Natural killer cell (primary cell): ENCODE results near the gene PPP2R5C. TPM values are rescaled to one million over a fixed set of nuclear protein-coding genes. Genes with fewer than 3 reads are reported as not detected.

Experiments
- ATAC-seq, 3 donors: fragments of 150-1000 bp in 2 of 3; fragments of 200-7000 bp in 1 of 3; cut with Tn5 transposase; 1 replicate in 1 of 3; 2 replicates in 2 of 3; pipeline ENCODE4 v1.10.0; 2021; ENCODE audit warnings: mild to moderate bottlenecking in 2 of 3, moderate library complexity in 2 of 3
- DNase-seq, 2 donors: peaks; one replicate each; pipeline versions ENCODE4 v3.0.0 to v3.0.0-alpha.2; 2013 to 2021; ENCODE audit warnings: mixed read lengths in 1 of 2
- H3K27ac ChIP-seq: one replicate; pipeline ENCODE4 v1.5.1; 2013; ENCODE audit warnings: mild to moderate bottlenecking, low read length
- H3K27me3 ChIP-seq: one replicate; pipeline ENCODE4 v1.6.1; 2013; ENCODE audit warnings: low read length; ENCODE audit not compliant: control insufficient read depth, insufficient read depth
- H3K36me3 ChIP-seq: one replicate; pipeline ENCODE4 v1.6.1; 2013; ENCODE audit warnings: low read length; ENCODE audit not compliant: control insufficient read depth, insufficient read depth
- H3K4me1 ChIP-seq: one replicate; pipeline ENCODE4 v1.6.1; 2013; ENCODE audit warnings: low read length; ENCODE audit not compliant: control insufficient read depth, insufficient read depth
- H3K4me3 ChIP-seq: one replicate; pipeline ENCODE4 v1.5.1; 2013; ENCODE audit warnings: low read length
- H3K9me3 ChIP-seq: one replicate; pipeline ENCODE4 v1.6.1; 2013; ENCODE audit warnings: low read length; ENCODE audit not compliant: control insufficient read depth, insufficient read depth
- H3K27ac Mint-ChIP-seq, 2 donors: one replicate each; pipeline ENCODE4 v1.8.0; 2022; ENCODE audit warnings: mild to moderate bottlenecking in 2 of 2, mixed read lengths in 2 of 2, moderate library complexity in 1 of 2
- H3K27me3 Mint-ChIP-seq, 2 donors: one replicate each; pipeline ENCODE4 v1.8.0; 2022; ENCODE audit warnings: low read depth in 2 of 2, mixed read lengths in 2 of 2
- H3K36me3 Mint-ChIP-seq: one replicate; pipeline ENCODE4 v1.8.0; 2022; ENCODE audit warnings: mixed read lengths
- H3K4me1 Mint-ChIP-seq, 2 donors: one replicate each; pipeline ENCODE4 v1.8.0; 2022; ENCODE audit warnings: mixed read lengths in 2 of 2
- H3K4me3 Mint-ChIP-seq: one replicate; pipeline ENCODE4 v1.8.0; 2022; ENCODE audit warnings: mild to moderate bottlenecking, moderate library complexity, mixed read lengths
- H3K9me3 Mint-ChIP-seq, 2 donors: one replicate each; pipeline ENCODE4 v1.8.0; 2022; ENCODE audit warnings: mixed read lengths in 2 of 2
- WGBS: methylation state at CpG from one replicate; pipeline ENCODE4 v1.1.7; 2013; ENCODE audit warnings: missing lambda C conversion rate; ENCODE audit not compliant: insufficient coverage; 5-methylcytosine and 5-hydroxymethylcytosine counted together
- intact Hi-C: fragments of 100-400 bp; cut with micrococcal nuclease; formaldehyde crosslinking; loops from one replicate; pipeline ENCODE4 v1.14.2; 2022
- total RNA-seq, 4 donors: library from RNA; stranded (reverse); fragments of 120-200 nt in 1 of 4; gene quantifications; one replicate each; pipeline versions ENCODE4 v1.2.3 to v1.2.4, GENCODE V29; 2013 to 2022
- TF ChIP-seq, protein P1 (sequence below): fragments of 200-600 bp; IDR thresholded peaks from one replicate; pipeline ENCODE4 v1.8.0; 2022; ENCODE audit warnings: antibody characterized with exemption

The PPP2R5C gene
- total RNA-seq, 3 donors from 2014 or later (not counting 1 experiment from before 2014, with no cell fraction given), result 716 to 779 (median 736) TPM

DNA sequence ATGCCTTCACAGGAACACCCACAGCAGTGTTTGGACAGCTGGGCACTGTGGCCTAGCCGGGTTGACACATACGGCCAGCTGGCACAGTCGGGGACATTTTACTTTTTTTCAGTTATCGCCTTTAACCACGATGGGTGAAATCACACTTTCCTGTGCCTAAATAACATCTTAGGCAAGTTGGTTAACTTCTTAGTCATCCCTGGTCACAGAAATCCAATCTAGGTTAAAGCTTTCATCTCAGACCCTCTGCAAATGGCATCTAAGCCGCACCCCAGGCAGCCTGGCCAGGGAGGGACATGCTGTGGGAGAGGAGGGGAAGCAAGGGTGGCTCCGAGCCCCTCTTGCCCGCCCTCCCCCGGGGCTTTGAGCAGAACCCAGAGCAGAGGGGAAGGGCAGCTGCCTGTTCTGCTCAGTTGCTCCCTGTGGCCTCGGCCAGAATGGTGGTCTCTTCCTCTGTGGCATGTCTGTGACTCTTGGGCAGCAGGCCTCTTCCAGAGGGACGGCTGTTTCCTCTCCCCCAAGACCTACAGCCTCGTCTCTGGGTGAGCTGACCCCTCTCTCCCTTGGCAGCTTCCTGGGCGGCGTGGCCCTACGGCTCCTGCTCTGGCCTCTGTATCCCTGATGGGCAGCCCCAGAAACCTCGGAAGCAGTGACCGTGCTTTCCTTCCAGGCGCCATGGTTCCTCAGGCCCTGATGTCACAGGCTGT lies 117.5 kb downstream of the PPP2R5C start:
- Histone ChIP-seq H3K9me3 (no peaks in the 10 kb centered on the region), H3K4me1 (peaks cover 69% of the 10 kb centered on the region), H3K4me3 (no peak overlapping the region), H3K27ac (peak overlapping the region; percentile 86), H3K36me3 (peaks cover 23% of the 10 kb centered on the region), H3K27me3 (no peaks in the 10 kb centered on the region)
- Mint-ChIP-seq H3K4me1 (peaks cover 71 to 83% of the 10 kb centered on the region in 2 donors), H3K27ac (peak overlapping the region; percentile 93 to 94), H3K36me3 (no peaks in the 10 kb centered on the region), H3K27me3 (no peaks in the 10 kb centered on the region), H3K9me3 (no peaks in the 10 kb centered on the region), H3K4me3 (peak overlapping the region; percentile 69)
- DNase-seq, result peak; percentile 49 to 50
- ATAC-seq, result peak; percentile 58 to 67 (median 66)
- intact Hi-C loops, result loop anchor here (1.0 to 5.0 kb wide), 5 partner anchors 37 to 172 kb away; no protein-coding TSS in a partner anchor
- TF ChIP-seq, protein P1, sequence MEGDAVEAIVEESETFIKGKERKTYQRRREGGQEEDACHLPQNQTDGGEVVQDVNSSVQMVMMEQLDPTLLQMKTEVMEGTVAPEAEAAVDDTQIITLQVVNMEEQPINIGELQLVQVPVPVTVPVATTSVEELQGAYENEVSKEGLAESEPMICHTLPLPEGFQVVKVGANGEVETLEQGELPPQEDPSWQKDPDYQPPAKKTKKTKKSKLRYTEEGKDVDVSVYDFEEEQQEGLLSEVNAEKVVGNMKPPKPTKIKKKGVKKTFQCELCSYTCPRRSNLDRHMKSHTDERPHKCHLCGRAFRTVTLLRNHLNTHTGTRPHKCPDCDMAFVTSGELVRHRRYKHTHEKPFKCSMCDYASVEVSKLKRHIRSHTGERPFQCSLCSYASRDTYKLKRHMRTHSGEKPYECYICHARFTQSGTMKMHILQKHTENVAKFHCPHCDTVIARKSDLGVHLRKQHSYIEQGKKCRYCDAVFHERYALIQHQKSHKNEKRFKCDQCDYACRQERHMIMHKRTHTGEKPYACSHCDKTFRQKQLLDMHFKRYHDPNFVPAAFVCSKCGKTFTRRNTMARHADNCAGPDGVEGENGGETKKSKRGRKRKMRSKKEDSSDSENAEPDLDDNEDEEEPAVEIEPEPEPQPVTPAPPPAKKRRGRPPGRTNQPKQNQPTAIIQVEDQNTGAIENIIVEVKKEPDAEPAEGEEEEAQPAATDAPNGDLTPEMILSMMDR, result no peak
- 34% methylated on average over 18 of the region's 18 CpGs for WGBS

DNA sequence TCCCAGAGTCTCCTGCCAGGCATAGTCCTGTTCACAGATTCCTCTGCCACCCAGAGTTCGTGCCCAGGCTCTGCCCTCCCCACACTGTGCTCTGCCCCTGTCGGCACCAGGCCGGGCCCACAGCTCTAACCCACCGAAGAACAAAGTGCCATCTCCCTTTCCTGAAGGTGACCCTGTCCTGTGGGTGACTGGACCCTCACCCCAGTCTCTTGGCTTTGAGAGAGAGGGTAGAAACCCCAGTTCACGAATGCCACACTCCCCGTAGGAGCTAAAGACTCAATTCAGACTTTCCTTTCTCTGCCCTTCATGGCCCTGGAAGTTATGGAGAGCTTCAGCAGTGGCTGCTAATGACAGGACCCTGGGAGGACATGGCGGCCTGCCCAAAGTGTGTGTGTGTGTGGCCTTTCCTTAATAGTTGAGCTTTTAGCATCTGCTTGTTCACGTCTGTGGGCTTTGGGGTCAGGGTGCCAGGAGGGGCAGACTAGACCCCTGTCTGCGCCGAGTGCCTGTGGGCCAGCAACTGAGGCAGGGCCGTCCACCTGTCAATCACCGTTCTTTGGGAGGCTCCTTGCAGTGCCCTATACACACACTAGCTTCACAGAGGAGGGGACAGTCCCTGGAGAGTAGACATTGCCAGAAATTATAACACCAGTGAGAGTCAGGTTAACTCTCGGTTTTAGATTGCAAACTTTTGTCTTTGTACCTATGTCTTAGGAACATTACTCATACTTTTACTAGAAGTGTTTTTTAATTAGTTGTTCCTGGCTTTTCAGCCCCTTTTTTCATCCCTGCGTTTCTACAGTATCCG lies 118.2 kb downstream of the PPP2R5C start:
- intact Hi-C loops, result loop anchor here (2.0 to 5.0 kb wide), 4 partner anchors 37 to 109 kb away; no protein-coding TSS in a partner anchor
- peaks cover 68 to 80% of the 10 kb centered on the region in 2 donors for H3K4me1 Mint-ChIP-seq
- peak overlapping the region; percentile 69 for H3K4me3 Mint-ChIP-seq
- Histone ChIP-seq H3K36me3 (peaks cover 31% of the 10 kb centered on the region), H3K4me3 (no peak overlapping the region), H3K27ac (peak overlapping the region; percentile 86), H3K27me3 (no peaks in the 10 kb centered on the region), H3K4me1 (peaks cover 69% of the 10 kb centered on the region), H3K9me3 (no peaks in the 10 kb centered on the region)
- no peaks in the 10 kb centered on the region for H3K9me3 Mint-ChIP-seq
- no peak for ATAC-seq
- peak overlapping the region; percentile 93 to 94 for H3K27ac Mint-ChIP-seq
- no peaks in the 10 kb centered on the region for H3K36me3 Mint-ChIP-seq
- H3K27me3 Mint-ChIP-seq, result no peaks in the 10 kb centered on the region
- DNase-seq, result no peak
- TF ChIP-seq, protein P1, result no peak
- WGBS, result 86% methylated on average over 14 of the region's 15 CpGs

DNA sequence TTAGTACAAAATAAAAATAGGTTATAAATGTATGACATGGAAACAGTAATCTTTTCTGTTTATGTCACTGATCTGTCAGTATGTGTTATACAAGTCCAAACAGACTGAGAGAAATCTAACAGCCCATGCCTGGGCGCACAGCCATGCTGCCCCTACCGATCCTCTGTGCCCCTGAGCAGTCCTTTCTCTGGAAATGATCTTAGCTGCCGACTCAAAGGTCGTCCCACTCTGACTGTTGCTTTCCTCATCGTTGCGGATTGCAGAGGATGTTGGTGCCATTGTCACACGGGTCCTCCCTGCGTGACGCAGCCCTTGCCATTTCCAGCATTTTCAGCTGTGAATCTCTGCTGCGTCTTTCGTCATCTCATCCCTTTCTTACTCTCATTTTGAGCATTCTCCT lies 119.9 kb downstream of the PPP2R5C start:
- no peak overlapping the region for H3K4me3 ChIP-seq
- H3K4me1 Mint-ChIP-seq, result peaks cover 52 to 65% of the 10 kb centered on the region in 2 donors
- TF ChIP-seq, protein P1, result no peak
- intact Hi-C loops, result no loop called here
- H3K9me3 ChIP-seq, result no peaks in the 10 kb centered on the region
- H3K27me3 ChIP-seq, result no peaks in the 10 kb centered on the region
- H3K4me3 Mint-ChIP-seq, result peak overlapping the region; percentile 49
- H3K36me3 Mint-ChIP-seq, result no peaks in the 10 kb centered on the region
- H3K27ac ChIP-seq, result no peak overlapping the region
- 95% methylated on average over 11 of the region's 11 CpGs for WGBS
- H3K9me3 Mint-ChIP-seq, result no peaks in the 10 kb centered on the region
- ATAC-seq (no peak), DNase-seq (no peak)
- peaks cover 61% of the 10 kb centered on the region for H3K4me1 ChIP-seq
- H3K27ac Mint-ChIP-seq, result peak overlapping the region; percentile 93 to 94
- peaks cover 43% of the 10 kb centered on the region for H3K36me3 ChIP-seq
- H3K27me3 Mint-ChIP-seq, result no peaks in the 10 kb centered on the region
